Colon (tissue), 2 donors: ENCODE measurements around the gene CYGB.

Experiments used
- FAIRE-seq: peaks from 2 replicates; lab custom pipeline; 2012; peaks lifted over from hg19 to GRCh38; lab: Jason Lieb, UNC
- donor health status: control.
- donor health status: control.

CYGB gene

DNA sequence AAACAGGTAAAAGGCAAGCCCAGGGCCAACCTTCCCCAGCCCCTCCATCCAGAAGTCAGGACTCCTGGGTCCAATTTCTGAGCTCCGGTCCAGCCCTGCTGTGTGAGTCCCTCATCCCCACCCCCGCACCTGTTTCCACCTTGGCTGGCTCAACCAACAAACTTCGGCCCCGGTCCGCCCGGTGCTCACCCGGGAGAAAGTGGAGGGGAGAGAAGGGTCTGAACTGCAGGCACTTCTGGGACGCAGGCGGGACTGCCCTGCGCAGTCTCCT is 36.8 kb downstream of the CYGB start:
- no peak for FAIRE-seq

DNA sequence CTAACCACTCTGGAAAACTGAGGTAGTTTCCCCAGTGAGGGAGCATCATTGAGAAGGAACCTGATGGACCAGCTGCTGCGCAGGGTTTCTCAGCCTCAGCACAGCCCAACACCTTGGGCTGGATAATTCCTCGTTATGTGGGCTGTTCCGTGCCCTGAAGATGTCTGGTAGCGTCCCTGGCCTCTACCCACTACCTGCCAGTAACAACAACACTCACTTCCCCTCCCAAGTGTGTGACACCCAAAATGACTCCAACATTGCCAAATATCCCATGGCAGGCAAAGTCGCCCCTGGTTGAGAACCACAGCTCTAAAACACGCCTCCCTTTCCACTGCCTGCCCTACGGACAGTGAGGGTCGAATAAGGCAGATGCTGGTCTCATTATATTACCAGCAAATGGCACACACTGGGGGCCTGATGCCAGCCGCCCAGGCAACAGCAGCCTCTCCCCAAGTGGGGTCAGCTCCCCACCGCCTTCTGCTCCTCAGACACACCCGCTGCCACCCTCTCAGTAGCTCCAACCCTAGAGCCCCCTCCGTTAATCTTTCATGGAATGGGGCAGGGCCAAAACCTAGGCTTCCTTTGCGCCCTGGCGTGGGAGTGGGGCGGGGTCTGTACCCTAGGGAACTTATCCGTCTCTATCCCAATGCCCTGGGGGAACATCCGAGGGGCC is 37.3 kb downstream of the CYGB start:
- FAIRE-seq, result no peak

DNA sequence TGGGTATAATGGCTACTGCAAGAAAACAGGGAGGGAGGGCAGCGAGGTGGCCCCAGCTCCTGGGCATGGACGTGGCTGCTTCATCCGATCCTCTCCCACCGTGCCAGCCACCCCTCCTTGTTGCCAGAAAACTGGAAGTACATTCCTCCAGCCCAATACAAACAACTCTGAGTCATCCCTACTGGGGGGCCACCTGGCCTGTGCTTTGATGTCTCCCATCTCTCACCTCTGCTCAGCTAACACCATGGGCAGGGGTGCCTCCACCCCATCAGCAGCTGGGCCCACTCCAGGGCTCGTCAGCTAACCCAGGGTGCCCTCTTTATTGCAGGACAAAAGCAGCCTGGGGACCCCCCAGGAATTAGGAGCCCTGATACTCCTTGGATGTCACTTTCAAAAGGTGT is 38.2 kb downstream of the CYGB start:
- no peak for FAIRE-seq

DNA sequence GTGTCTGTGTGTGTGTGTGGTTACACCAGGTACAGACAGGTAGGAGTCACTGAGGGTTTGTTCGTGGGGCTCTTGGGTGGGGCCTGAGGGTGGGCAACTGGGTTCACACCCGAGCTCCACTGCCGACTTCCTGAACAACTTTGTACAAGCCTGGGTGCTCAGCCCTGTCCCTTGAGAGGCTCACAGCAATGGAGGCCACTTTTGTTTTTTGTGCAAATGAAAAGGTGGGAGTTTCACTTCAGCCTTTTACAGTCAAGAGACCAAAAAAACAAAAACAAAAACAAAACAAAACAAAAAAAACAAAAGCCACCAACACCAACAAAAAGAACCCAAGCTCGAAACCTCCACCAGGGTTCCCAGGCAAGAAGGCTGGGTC is 38.6 kb downstream of the CYGB start:
- no peak for FAIRE-seq

DNA sequence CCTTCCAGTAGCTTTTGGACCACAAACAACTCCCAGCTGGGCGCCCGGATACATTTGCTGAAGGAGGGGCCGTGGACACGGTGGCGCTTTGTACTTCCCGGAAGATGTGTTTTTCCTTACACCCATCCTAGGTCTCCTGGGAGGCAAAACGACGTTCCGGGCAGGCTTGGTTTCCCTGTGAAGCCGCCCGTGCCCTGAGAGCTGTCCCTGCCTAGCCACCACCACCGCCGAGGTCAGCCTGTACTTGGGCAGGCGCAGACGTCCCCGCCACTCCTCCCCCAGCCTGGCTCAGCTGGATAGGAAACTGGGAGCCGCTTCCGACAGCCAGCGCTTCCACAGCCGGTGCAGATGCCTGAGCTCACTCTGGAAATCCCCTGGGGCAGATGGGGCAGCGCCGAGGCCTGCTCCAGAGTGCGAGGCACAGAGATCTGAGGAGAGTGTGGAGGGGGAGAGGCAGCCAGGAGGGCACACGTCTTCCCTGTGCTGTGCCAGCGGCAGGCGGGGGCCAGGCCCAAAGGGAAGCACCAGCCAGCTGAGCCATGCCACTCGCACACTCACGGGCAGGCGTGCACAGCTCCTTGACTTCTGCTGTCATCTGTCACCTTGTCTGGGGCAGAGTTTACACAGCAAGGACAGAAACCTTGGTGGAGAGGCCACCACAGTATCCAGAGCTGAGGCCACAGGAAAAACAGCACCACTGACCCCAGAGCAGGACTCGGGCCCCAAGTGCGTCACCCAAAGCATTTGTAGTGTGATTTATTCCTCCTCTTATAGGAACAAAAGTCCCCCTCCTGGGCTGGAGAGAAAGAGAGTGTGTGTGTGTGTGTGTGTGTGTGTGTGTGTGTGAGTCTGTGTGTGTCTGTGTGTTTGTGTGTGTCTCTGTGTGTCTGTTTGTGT is 39.3 kb downstream of the CYGB start:
- no peak for FAIRE-seq

DNA sequence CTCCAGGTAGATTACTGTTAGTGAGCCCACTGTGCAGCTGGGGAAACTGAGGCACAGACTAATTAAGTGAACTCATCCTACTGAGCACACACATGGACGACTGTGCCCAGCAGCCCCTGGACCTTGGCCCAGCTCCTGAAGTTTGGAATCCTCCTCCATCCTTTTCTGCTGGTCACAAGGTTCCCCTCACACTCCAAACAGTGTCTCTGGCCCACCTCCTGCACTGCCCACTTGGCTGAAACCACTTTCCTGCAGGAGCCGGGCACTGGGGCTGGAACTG is 39.9 kb downstream of the CYGB start:
- FAIRE-seq, result no peak

DNA sequence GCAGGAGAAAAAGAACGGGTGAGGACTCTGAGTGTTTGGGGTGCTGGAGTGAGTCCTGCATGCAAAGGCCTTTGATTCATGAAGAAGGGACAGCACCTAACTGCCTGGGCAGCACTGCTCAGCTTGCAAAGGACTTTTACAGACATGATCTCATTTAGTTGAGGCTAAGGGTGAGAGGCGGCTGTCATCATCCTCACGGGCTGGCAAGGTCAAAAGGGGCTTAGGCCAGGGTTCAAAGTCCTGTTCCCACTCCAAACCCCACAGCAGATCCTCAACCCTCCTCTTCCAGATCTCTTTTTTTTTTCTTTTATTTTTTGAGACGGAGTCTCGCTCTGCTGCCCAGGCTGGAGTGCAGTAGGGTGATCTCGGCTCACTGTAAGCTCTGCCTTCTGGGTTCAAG is 41.0 kb downstream of the CYGB start:
- FAIRE-seq, result no peak

DNA sequence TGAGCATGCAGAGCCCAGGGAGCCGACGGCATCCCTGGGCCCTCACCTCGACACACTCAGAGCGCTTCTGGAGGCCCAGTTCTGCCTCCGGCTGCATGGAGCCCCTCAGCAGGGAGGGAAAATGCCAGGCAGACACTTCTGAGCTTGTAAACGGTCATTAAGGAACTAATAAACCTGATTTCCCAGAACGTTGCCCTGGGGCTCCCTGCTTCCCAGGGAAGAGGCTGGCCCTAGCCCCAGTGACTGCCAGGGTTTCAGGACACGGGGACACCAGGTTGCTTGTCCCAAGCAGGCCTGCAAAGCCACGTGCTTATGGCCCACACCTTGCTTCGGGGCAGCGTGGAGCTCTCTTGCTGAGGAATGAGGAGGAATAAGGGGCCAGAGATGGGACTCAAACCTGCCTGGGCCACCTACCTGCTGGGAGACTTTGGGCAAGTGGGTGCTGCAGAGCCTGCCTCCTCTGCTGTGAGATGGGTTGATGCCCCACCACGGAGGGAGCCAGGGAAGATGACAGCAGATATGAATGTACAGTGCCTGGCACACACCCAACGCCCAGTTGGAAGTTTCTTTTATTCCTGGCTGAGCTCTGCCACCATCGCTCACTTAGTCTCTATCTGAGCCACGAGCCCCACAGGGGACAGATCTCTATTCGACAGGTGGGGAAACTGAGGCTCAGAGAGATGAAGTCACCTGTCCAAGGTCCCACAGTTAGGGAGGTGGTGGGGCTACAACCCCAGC is 41.7 kb downstream of the CYGB start:
- FAIRE-seq, result no peak

DNA sequence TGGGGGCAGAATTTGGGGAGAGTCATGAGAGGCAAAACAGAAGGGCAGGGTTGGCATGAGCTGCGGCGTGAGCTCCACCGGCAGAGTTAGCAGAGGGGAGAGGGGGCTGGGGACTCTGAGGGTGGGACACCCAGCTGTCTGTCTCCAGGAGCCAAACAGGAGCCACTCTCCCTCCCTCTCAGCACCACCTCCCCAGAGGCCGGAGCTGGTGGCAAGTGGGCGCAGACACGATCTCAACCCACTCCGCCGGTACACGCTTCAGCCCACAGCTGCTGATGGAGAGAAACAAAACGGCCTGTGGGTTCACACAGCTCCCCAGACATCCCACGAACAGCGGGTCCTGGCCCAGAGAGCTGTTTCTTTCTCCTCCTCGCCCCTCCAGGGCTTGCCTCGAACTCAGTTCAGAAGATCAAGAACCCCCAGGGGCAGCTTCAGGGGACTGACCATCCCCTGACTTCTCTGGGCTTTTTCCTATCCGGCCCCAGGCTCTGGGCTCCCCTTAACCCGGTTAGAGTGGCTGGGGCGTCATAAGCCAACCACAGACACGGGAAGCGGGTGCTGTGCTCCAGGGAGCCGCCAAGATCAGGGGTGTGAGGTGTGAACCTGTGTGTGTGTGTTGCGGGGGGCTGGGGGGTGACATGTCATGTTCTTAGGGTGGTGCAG is 43.9 kb downstream of the CYGB start:
- FAIRE-seq, result no peak

DNA sequence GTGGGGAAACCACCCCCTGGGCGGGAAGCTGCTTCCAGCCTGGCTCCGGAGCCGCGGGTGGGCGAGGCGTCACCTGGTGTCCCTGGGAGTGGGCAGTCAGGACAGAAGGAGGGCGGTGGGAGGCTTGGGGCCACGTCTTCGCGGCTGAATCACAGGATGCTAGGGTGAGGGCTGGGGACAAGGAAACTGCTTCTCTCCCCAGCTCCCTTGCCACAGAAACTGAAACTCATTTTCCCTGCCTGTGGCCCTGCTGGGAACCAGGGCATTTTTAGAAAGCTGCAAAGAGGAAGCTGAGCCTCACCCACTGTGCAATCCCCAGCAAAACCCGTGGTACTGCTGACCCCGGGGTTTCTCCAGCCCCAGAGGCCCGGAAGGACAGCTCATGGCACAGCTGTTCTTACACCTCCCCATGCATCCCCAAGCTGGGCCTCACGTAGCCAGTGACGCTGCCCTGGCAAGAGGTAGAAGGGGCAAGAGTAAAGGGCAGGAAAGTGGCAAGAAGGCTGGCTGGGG is 44.5 kb downstream of the CYGB start:
- FAIRE-seq, result no peak

DNA sequence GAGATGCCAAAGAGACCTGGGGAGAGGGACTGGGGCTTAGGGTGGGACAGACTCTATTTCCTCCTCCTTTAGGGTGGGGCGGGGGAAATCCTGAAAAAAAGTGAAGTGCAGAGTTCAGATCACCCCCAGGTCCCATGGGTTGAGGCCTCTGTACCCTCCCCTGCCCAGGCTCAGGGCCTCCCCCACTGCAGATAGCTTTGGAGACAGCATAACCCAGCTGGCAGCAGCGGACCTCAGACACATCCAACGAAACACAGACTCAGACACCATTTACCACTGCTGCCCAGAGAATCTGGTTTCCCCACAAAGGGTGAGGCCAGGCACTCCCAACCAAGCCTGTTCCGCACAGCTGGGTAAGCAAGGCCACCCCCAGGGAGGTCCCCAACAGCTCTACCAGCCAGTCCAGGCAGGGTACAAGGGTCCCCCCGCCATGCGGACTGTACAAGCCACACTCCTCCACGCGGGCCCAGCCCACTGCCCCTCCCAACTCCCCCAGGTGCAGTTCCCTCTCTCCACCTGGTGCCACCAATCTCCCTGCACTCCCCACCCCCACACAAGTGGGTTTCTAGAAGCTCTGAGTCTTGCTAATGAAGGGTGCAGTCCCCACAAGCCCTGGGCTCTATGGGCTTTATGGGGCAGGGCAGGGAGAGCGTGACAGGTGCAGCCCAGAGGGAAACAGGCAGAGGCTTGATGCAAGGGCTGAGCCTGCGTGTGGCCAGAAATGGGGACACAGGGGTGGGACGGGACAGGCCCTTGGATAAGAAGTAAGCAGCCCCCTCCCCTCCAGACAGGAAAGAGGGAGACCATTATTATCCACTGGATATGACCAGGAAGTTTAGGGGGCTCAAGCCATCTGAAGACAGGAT is 45.2 kb downstream of the CYGB start:
- no peak for FAIRE-seq

DNA sequence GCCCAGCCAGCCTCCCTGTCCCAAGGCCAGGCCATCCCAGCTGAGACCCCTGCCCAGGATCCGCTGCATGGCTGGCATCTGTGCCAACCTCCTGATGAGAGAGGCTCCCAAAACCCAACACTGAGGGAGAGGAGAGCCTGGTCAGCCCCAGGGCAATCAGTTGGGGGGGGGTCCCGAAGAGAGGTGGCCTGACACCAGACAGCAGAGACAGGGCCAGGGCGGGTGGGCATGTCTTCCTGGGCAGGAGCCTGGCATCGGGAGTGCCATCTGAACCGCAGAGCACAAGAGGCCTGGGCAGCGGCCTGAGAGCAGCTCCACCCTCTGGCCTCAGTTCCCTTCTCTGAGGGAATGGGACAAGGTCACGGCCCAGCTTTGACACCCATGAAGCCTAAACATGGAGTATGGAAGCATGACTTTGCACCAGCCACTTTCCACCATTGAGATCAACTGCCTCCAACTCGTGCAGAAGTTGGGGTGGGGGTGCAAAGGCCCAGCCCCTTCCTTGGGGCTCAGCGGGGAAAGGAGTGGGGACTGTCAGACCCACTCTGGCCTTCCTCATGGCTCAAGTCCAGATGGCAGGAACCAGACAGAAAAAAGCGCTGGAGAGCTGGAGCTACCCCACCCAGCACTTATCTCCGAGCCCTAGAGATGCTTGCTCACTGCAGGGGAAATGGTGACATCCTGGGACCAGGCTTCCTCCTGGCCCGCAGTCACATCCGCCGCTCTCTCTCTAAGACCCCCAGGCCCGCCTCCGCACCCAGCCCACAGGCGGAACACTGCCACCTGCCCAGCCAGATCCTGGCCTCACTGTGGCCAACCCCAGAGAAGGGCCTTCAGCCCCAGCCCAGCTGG is 46.0 kb downstream of the CYGB start:
- FAIRE-seq, result no peak

DNA sequence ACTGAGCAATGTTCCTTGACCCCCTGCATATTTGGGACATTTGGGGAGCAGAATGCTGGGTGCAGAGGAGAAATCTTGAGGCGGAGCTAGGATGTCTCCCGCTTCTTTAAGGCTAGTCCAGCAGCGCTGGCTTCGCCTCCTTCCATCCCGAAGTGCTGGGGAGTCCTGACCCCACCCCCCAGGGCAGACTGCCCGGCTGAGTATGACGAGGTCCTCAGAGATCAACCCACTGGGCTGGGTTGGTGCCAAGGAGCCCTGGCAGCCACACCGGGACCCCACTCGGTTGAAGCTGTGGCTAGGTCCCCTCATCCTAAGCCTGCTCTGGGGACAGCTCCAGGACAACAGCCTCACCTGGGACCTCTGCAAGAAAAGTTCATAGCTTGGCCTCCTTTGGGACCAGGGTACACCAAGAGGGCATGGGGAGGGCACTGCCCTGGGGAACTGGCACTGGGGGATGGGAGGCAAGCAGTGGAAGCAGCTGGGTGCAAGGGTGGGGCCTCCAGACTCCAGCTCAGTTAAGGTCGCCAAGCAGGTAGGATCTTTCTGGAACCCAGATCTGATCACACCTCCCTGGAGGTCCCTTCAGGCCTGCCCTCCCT is 47.3 kb downstream of the CYGB start:
- FAIRE-seq, result no peak

DNA sequence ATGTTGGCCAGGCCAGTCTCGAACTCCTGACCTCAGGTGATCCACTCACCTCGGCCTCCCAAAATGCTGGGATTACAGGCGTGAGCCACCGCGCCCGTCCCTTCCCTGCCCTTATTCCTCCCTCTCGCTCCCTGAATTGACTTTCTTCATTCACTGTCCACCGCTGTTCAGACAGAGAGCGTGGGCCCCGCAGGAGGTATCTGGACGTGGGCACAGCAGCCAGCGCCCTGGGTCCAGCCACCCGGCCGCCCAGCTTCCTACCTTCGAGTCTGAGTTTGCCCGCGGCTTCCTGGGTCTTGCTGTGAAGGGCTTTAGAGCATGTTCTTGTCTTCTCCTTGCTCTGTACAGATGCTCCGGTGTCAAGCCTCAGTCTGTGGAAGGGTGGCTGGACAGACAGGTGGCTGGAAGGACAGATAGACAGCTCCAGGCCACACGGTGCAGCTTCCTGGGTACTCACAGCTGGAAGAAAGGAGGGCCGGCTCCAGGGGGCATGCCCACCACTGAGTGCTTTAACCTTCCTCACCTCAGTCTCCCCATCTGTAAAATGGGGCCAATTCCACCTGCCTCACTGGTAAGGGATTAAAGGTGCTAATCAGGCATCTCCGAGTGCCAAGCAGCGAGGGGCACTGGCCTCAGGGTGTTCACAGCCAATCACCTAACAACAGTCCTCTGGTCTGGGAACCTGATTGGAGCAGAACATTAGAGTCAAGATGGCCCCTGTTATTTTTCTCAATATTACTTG is 49.9 kb downstream of the CYGB start:
- no peak for FAIRE-seq

DNA sequence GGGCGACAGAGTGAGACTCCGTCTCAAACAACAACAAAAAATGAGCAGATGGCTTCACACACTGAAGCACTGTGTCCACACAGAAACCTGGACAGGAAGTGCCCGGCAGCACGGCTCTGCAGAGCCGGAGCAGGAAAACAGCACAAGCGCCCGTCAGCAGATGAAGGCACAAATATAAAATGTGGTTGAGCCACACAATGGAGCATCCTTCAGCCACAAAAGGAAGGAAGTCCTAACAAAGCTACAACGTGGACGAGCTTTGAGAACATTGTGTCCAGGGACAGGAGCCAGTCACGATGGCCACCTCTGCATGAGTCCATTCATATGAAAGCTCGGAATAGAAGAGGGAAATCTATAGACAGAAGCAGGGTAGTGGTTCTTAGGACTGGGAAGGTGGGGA is 51.9 kb downstream of the CYGB start:
- FAIRE-seq, result no peak

DNA sequence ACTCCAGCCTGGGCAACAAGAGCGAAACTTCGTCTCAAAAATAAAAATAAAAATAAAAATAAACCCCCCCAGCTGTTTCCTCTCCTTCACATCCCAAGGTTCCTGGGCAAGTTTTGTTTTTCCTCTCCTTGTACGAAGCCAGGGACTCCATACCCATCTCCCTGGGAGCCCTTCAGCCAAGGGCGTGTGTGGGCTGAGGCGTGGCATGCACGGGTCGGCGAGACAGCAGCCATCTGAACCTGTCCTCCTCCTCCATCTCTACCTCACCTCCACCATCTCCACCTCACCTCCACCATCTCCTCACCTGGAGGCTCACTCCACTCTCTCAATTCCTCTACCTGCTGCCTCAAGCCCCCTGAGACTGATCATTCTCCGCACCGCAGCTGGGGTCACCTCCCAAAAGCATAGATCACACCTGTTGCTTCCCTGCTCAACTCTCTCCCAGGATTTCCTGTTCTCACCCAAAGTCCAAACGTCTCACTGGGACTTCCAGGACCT is 53.2 kb downstream of the CYGB start:
- FAIRE-seq, result no peak

DNA sequence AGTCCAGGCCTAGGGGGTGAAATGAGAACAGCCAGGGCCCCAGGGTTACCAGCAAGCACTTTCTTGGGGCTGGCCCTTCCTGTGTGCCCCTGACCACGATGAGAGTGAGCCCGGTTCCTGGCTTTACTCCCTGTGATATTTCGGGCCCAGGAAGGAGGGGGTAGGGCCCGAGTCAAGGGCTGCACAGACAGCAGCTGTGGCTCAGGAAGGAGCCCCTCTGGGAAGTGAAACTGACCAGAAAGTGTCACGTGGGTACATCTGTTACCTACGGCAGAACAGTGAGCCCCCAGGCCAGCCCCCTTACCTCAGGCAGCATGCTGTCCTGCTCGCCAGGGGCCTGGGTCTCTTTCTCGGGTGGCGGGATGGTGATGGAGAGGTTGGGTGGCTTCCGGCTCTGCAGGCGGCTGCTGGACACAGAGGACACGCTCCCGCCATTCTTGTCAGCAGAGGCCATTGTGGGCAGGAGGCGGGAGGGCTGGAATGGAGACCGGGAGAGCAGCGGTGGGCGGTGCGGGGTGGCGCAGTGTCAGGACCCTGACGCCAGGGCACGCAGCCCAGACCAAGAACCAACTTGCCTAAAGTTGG is 56.3 kb downstream of the CYGB start:
- no peak for FAIRE-seq

DNA sequence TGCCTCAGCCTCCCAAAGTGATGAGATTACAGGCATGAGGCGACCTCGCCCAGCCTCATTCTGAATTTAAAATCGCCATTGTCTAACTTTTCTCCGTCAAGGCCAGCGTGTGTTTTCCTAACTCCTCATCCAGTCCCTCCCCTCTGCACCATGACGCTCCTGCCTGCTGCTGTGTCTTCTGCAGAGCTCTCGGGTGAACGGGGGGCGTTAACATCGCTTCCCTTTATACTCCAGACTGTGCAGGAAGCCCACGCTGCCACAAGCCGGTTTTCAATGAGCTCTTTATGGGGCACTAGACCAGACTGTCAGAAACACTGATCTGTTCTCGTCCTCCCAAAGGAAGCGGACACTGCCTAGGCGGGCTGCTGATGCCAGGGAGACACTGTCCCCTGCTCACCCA is 56.9 kb downstream of the CYGB start:
- no peak for FAIRE-seq

DNA sequence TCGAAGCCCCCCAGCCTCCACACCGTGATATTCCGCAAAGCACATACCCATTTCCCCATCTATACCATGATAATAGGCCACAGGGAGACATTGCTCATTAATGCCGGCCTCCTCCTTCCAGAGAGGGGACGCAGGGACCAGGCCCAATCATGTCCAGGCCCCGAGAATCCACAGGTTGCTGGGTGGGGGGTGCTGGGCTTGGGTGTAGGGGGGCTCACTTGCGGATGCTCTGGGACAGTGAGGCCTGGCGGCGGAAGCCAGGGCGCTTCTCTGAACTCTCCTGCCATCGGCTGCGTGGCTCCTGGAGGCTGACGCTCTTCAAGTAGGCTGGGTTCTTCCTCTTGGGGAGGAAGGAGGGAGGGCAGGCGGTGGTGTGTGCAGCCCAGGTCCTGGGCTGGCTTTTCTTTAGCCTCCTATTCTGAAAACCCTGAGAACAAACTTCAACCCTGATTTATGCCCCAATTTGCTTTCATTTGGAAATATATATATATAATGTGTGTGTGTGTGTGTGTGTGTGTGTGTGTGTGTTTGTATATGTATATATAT is 57.9 kb downstream of the CYGB start:
- FAIRE-seq, result no peak
